A673 (cell line): ENCODE data around the gene WDSUB1. TPM values are rescaled to one million over a fixed set of nuclear protein-coding genes. Genes with fewer than 3 reads are reported as not detected.

Source experiments
- BruUV-seq: library from RNA; stranded (reverse); fragments of 400-500 nt; replicated peaks from 2 replicates; lab custom pipeline; 2021; lab: Mats Ljungman, UMichigan
- CTCF ChIA-PET: fragments of 300-600 bp; sonication (Branson Sonifier 250); formaldehyde crosslinking; loops from one replicate; lab custom pipeline; 2022; ENCODE audit warnings: antibody characterized with exemption; lab: Charles Lee
- POLR2A ChIA-PET: fragments of 300-600 bp; sonication (Branson Sonifier 250); formaldehyde crosslinking; loops from one replicate; lab custom pipeline; 2022; ENCODE audit warnings: antibody characterized with exemption; ENCODE audit not compliant: low non-redundant PET; lab: Charles Lee
- DNase-seq: peaks from one replicate; pipeline ENCODE4 v3.0.0-alpha.2; 2015; ENCODE audit warnings: low spot score
- H3K27ac ChIP-seq: fragments of 200-600 bp; sonication (generic); 2 replicates; pipeline ENCODE4 v1.5.1; 2016; ENCODE audit warnings: mixed run types, low read depth, mild to moderate bottlenecking, mixed read lengths, antibody characterized with exemption, low read length; ENCODE audit not compliant: poor library complexity, severe bottlenecking
- H3K27me3 ChIP-seq: fragments of 200-600 bp; sonication (generic); replicated peaks from 2 replicates; pipeline ENCODE4 v1.6.1; 2017; ENCODE audit warnings: mixed run types, low read depth, mild to moderate bottlenecking, mixed read lengths, antibody characterized with exemption, low read length; ENCODE audit not compliant: insufficient read depth, poor library complexity
- H3K36me3 ChIP-seq: fragments of 200-600 bp; sonication (generic); 2 replicates; pipeline ENCODE4 v1.6.1; 2016; ENCODE audit warnings: mixed run types, mild to moderate bottlenecking, mixed read lengths, antibody characterized with exemption, low read length; ENCODE audit not compliant: insufficient read depth, poor library complexity, severe bottlenecking
- H3K4me1 ChIP-seq: fragments of 200-600 bp; sonication (generic); 2 replicates; pipeline ENCODE4 v1.6.1; 2017; ENCODE audit warnings: mixed run types, mild to moderate bottlenecking, mixed read lengths, antibody characterized with exemption, low read length; ENCODE audit not compliant: insufficient read depth, poor library complexity, severe bottlenecking
- H3K4me3 ChIP-seq: fragments of 200-600 bp; sonication (generic); 2 replicates; pipeline ENCODE4 v1.5.1; 2016; ENCODE audit warnings: low read depth, mixed run types, mild to moderate bottlenecking, mixed read lengths, low read length; ENCODE audit not compliant: poor library complexity, severe bottlenecking
- H3K9me3 ChIP-seq: fragments of 200-600 bp; sonication (generic); 2 replicates; pipeline ENCODE4 v1.6.1; 2016; ENCODE audit warnings: mixed run types, low read depth, mild to moderate bottlenecking, mixed read lengths, antibody characterized with exemption, low read length; ENCODE audit not compliant: poor library complexity, severe bottlenecking
- EZH2 ChIP-seq: fragments of 200-600 bp; sonication (generic); IDR thresholded peaks from 2 replicates; pipeline ENCODE4 v1.6.1; 2017; ENCODE audit warnings: borderline replicate concordance, low read depth, mild to moderate bottlenecking, mixed read lengths, antibody characterized with exemption, low read length; ENCODE audit not compliant: poor library complexity, severe bottlenecking
- intact Hi-C: fragments of 100-400 bp; cut with micrococcal nuclease; formaldehyde crosslinking; loops from one replicate; pipeline ENCODE4 v1.10.0; 2022; ENCODE audit not compliant: unreplicated experiment
- total RNA-seq: library from RNA; stranded (reverse); gene quantifications from 2 replicates; pipeline ENCODE4 v1.2.3, GENCODE V29; 2021
- TF ChIP-seq, protein P1 (sequence below): fragments of 300-800, 200-600 bp; sonication (generic); conservative IDR thresholded peaks from 2 replicates; pipeline ENCODE4 v1.5.1; 2017; ENCODE audit warnings: low read depth, mild to moderate bottlenecking, antibody characterized with exemption, low read length, moderate library complexity, mixed read lengths

WDSUB1 gene
- total RNA-seq, 1 experiment from 2014 or later, result 11.9 TPM

GRCh38 chr2:159193791-159194190 lies 92.7 kb downstream of the WDSUB1 start:
- no peaks in the 10 kb centered on the region for H3K4me1 ChIP-seq
- no TSS peak for BruUV-seq

GRCh38 chr2:159192371-159192918 lies 94.1 kb downstream of the WDSUB1 start:
- Histone ChIP-seq H3K27ac (no peak overlapping the region), H3K4me1 (no peaks in the 10 kb centered on the region), H3K36me3 (no peaks in the 10 kb centered on the region), H3K9me3 (no peaks in the 10 kb centered on the region), H3K4me3 (no peak overlapping the region), H3K27me3 (no peaks in the 10 kb centered on the region)
- ChIA-PET CTCF (no interaction called here), POLR2A (no interaction called here)
- TF ChIP-seq EZH2, result no peak
- TF ChIP-seq, protein P1, sequence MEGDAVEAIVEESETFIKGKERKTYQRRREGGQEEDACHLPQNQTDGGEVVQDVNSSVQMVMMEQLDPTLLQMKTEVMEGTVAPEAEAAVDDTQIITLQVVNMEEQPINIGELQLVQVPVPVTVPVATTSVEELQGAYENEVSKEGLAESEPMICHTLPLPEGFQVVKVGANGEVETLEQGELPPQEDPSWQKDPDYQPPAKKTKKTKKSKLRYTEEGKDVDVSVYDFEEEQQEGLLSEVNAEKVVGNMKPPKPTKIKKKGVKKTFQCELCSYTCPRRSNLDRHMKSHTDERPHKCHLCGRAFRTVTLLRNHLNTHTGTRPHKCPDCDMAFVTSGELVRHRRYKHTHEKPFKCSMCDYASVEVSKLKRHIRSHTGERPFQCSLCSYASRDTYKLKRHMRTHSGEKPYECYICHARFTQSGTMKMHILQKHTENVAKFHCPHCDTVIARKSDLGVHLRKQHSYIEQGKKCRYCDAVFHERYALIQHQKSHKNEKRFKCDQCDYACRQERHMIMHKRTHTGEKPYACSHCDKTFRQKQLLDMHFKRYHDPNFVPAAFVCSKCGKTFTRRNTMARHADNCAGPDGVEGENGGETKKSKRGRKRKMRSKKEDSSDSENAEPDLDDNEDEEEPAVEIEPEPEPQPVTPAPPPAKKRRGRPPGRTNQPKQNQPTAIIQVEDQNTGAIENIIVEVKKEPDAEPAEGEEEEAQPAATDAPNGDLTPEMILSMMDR, result no peak
- DNase-seq, result no peak
- intact Hi-C loops, result no loop called here
- no TSS peak for BruUV-seq

More at GRCh38 chr2:159193791-159194190, 92.7 kb downstream of the WDSUB1 start:
- Histone ChIP-seq H3K27ac (no peak overlapping the region), H3K27me3 (no peaks in the 10 kb centered on the region), H3K4me3 (no peak overlapping the region), H3K36me3 (no peaks in the 10 kb centered on the region), H3K9me3 (no peaks in the 10 kb centered on the region)
- no peak for DNase-seq
- POLR2A ChIA-PET, result no interaction called here
- intact Hi-C loops, result no loop called here
- CTCF ChIA-PET, result no interaction called here
- TF ChIP-seq EZH2, result no peak
- TF ChIP-seq, protein P1, result no peak

GRCh38 chr2:159188449-159188848 lies 98.1 kb downstream of the WDSUB1 start:
- H3K9me3 ChIP-seq, result no peaks in the 10 kb centered on the region
- no peaks in the 10 kb centered on the region for H3K36me3 ChIP-seq
- ChIA-PET CTCF (no interaction called here), POLR2A (no interaction called here)
- no peaks in the 10 kb centered on the region for H3K27me3 ChIP-seq
- no peak for DNase-seq
- intact Hi-C loops, result no loop called here
- TF ChIP-seq, protein P1, result no peak
- TF ChIP-seq EZH2, result no peak
- no peak overlapping the region for H3K27ac ChIP-seq
- H3K4me1 ChIP-seq, result no peaks in the 10 kb centered on the region
- no peak overlapping the region for H3K4me3 ChIP-seq
- BruUV-seq, result no TSS peak
